MV-4-11 (cell line): ENCODE data around the gene ATXN1.
A peak's percentile ranks its signal among the peaks of the same experiment; 100 is the strongest.
"Not testable (repeated sequence)": the region's sequence is repeated elsewhere in the genome, so short reads cannot be mapped to it uniquely, and the experiment has no call there.

ENCODE experiments used
- DNase-seq: peaks from one replicate; lab custom pipeline; 2025; lab: John Stamatoyannopoulos, UW

The ATXN1 gene

DNA sequence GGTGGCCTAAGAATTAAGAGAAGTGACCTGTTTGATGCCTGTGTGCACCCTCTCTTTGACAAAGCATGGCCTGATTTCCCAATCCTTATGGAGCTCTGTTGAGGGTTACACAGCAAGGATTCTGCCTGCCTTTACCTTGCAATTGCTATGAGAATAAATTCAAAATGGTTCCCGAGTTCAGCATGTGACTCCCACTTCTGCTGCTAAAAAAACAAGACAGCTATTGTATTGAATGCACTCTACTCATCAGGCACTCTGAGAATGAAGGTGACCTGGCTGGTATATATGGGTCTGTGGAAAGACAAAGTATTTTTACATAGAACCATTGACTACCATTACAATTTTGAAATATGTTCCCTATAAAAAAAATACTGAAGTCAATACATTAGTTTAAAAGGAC is 190.3 kb downstream of the ATXN1 start:
- DNase-seq = peak; percentile 58

DNA sequence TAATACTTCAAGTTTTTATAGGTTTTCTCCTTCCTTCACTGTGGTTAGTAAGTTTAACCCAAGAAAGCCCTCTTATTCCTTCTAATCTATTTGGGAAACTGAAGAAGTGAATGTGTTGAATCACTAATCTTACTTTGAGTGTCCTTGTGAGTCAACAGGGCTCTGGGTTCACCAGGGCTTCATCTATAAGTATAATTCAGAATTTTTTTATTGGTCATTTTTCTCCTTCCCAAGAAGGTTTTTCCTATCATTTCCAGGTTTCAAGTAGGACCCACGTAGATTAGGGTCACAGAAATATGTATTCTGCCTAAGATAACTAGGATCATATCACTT is 191.1 kb downstream of the ATXN1 start:
- no peak for DNase-seq

DNA sequence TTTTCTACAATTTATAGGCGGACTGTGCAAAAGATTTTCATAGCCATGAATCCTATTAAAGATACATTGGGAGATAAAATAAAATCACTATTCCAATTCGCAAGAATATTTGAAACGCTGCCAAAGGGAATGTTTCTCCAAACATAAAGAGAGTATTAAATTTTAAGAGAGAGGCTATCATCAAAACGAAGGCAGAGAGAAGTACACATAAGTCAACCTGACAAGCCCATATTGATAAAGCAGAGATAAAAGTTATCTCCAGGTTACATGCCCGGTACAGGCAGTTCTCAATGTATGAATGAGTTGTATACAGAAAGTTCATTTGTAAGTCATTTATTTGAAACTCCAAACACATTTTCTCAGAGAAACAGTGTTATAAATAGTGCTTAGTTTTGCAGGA is 193.1 kb downstream of the ATXN1 start:
- no peak for DNase-seq

DNA sequence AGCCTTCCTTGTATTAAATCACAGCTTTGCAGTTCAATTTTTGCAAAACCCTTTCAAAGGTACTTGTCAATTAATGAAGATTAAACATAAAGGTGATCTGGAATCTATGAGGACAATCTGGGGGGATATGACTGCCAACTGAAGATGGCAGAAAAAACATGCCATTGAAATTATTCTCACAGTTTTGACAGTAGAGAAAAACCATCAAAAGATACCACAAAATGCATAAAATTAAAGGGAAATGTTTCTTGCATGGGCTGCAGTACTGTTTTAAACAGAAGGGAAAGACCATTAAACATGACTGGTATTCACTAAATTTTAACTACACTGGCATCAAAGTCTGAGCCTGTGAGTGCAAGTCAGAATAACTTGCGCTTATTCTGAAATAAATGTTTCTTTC is 194.2 kb downstream of the ATXN1 start:
- no peak for DNase-seq

DNA sequence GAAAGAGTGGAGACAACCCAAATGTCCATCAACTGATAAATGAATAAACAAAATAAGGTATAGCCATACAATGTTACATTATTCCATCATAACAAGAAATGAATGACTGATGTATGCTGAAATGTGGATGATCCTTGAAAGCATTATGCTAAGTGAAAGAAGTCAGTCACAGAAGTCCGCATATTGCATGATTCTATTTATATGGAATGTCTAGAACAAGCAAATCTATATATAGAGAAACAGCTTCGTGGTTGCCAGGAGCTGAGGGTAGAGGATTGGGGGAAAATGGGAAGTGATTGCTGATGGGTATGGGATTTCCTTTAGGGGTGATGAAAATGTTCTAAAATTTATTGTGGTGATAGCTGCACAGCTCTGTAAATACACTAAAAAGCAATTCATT is 196.8 kb downstream of the ATXN1 start:
- no peak for DNase-seq

DNA sequence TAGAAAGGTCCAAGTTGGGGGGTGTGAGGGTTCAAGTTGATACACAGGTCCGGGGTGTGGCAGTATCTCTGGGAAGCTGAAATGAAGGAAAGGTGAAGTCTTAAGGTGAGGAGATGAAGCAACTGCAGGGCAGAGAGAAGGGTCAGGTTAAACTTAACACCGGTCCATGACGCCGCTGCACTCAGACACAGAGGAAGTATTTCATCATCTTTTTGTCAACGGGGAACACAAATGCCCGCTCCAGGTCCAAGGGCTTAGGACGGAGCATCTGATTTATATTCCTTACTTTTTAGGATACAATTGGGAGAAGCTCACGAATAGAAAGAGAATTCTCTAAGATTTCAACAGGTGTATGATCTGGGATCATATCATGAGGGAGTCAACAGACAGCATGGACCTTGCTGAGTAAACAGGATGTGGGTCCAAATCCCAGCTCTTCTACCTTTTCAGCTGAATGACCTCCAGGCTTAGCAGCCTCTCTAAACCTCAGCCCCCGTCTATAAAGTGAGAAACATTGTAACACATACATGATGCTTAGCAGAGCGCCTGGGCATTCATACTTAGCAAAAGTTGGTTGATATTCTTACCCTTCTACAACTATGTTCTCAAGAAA is 197.5 kb downstream of the ATXN1 start:
- no peak for DNase-seq

DNA sequence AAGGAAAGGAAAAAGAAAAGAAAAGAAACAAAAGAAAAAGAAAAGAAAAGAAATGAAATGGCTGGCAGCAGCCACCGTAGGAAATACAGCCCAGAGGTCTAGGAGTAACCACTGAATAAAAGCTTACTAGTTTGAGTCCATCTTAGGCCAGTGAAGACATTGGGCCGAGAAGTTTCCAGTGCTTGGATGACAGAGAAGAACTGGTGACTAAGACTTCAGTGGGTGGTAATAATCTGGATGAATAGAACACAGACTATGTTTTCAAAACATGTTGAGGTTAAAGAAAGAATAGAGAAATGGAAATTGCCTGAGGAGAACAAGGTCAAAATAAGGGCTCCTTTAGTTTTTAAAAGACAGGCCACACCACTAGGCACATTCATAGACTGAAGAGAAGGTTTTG is 198.8 kb downstream of the ATXN1 start:
- no peak for DNase-seq

DNA sequence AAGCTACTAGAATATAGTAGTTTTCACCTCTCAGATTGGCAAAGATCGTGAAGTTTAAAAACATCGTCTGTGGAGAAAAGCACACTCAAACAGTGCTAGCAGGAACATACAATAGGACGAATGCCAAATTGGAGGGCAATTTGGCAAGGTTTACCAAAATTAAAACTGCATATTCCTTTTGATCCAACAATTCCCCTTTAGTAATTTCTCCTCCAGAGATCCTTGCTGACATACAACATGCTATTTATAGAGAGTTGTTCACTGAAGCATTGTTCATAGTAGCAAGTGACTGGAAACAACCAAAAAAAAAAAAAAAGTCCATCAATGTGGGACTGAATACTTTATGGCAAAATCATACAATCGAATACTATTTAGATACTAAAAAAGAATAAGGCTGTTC is 202.2 kb downstream of the ATXN1 start:
- DNase-seq = no peak

DNA sequence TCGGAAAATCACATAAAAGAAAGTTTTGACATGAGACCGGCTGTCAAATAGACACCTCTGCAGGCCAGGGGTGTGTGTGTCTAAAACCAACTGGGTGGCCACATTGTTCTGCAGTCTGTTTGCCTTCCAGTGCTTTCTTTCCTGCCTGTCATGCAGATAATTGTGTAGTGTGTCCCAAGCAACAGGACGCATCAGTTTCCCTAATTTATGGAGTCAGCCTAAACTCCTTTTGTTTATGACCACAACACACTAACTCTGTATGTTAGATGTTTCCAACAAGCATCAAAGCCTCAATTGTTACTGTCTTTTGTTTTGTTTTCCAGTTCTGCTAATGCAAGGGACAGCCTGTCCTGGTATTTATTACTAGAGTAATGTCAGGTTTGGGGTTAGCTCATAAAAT is 205.7 kb downstream of the ATXN1 start:
- no peak for DNase-seq

DNA sequence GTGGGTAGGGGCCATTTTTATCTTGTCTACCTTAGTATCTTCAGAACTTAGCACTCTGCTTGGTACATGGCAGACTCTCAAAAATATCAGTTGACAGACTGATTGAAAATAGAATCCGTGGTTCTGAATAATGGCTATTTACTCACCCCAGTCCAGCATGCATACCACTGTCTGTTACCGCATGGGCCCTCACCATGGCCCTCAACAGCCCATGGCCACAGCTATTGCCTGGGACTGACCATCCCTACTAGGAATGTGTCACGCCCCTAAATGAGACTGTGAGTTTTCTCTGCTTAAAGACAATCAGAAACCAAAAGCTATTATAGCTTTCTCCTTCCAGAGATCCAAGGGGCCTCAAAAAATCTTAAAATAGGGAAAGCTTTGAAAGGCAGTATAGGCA is 207.7 kb downstream of the ATXN1 start:
- DNase-seq = no peak

DNA sequence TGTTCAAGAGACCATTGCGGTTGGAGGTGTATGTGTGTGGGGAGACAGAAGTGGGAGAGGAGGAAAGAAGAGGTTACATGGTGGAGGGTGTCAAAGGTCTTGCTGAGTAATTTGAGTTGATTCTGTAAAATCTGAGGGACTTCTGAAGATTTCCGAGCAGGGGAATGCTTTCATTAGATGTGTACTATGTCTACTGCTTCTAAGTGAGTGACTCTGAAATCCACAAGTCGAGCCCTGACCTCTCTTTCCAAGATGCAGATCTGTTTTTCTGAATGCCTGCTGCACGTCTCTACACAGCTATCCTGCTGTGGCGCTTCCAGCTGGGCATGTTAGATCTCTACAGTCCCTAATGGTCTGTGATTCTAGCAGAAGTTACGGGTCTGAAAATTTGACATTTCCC is 209.8 kb downstream of the ATXN1 start:
- no peak for DNase-seq

DNA sequence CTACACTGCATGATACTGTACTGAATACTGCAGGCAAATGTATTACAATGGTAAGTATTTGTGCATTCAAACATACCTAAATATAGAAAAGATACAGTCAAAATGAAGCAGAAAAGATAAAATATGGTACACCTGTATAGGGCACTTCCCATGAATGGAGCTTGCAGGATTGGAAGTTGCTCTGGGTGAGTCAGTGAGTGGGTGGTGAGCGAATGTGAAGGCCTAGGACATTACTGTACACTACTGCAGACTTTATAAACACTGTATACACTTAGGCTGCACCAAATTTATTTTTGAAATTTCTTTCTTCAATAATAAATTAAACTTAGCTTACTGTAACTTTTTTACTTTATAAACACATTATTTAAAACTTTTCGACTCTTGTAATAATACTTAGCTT is 213.1 kb downstream of the ATXN1 start:
- no peak for DNase-seq

DNA sequence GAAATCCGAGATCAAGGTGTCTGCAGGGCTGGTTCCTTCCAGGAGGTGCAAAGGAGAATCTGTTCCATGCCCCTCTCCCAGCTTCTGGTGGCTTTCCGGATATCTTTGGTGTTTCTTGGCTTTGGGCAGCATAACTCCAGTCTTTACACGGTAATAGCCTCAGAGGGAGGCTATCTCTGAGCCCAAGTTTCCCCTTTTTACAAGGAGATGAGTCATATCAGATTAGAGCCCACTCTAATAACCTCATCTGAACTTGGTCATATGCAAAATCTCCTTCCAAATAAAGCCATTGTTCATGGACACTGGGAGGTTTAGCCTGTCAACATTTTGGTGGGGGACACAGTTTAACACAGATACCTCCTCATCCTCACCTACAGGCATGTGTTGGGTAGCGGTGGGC is 213.7 kb downstream of the ATXN1 start:
- no peak for DNase-seq

DNA sequence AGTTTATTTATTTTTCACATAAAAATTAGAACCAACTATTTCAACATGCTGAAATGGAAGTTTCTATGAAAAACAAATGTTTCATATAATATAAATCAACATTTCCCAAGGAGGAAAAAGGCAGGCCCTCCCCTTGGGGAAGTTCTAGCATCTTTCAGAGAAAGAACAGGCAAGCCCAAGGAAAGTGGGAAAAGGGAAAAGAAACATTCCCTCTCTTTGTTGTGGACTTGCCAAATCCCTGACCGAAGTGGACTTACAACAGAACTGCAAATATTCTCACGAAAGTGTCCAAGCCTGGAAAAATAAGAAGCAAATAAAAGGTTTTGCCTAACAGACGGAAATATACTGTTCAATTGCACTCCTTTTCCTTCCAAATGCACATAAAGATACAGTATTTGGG is 214.4 kb downstream of the ATXN1 start:
- no peak for DNase-seq

DNA sequence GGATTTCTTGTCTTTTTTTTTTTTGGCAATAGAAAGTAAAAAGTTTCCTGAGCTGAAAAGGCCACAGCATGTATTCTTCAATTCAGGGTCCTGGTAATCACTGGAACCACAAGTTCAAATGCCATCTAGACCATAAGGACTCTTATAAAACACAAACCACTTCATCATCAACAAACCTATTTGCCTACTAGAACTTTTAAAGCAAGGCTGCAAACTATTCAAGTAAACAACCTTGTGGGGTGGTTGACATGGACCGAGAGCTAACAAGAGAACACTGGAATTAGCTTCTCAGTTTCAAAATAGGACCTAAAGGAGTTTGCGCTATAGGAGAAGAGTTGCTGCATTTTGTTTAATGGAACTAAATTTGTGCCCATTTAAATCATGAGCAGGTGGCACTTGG is 215.9 kb downstream of the ATXN1 start:
- DNase-seq = no peak

DNA sequence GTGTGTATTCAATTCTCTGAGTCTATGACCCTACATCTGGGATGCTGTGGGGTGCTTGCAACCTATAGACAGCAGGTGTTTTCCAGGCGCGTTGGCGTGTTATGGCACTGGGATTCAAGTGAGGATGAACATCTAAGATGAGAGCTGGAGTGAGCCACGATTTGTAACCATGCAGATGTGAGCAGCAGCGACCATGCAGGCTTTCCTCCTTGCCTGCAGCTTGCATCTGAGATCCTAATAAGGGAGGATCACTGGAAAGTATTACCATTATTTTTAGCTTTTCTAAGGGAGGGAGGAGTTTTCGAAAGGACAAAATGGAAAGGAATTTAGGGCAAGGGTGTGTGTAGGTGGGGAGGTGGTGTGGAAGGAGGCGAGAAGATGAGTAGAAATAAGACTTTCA is 216.7 kb downstream of the ATXN1 start:
- no peak for DNase-seq

DNA sequence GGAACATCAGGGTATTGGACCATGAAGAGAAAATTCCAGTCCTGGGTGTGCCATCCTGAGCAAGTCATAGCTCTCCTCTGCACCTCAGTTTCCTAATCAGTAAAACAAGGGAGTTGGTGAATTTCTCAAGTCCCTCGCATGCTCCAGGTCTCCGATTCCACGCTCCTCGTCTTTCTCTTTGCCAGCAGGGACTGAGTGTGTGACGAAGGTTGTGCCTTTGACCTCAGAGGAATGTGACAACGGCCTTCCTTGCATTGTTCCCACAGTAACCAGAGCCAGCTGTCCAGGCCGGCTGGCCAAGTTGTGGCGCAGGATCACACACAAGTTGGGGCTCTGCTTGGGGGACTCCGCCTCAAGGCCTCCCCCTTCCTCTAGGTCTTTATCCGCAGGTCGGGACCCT is 217.3 kb downstream of the ATXN1 start:
- DNase-seq = no peak

DNA sequence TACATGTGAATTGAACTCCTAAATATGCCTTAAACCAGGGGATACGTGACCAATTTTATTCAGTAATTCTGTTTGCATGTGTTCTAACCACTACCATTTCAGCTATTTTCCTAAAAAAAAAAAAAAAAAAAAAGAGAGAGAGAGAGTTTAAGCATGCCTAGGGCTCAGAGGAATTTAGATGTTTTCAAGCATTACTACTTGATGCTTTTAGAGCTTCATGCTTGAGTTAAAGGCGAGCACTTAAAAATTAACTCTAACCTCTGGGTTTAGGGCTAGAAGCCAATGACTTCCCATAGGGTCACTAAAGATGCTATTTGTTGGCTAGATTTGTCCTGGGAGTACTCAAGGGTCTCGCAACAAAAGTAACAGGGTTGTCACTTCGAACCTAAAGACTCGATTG is 217.7 kb downstream of the ATXN1 start:
- DNase-seq = no peak

DNA sequence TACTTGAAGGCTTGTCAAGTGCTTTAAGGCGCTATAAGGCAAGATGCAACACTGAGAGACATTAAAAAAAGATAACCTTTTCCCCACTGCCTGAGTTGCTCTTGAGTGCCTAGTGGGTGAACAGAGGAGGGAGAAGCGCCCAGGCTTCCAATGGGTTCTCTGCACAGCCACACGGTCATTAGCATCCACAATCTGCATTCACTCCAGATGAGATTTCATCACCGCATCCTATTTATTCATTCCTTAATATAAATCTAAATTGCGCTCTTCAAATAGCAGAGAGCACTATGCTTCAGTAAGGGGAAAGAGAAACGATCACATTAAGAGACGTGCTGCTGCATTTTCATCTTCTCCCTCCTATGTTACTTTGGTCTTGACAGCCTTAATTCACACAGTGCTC is 219.2 kb downstream of the ATXN1 start:
- no peak for DNase-seq

DNA sequence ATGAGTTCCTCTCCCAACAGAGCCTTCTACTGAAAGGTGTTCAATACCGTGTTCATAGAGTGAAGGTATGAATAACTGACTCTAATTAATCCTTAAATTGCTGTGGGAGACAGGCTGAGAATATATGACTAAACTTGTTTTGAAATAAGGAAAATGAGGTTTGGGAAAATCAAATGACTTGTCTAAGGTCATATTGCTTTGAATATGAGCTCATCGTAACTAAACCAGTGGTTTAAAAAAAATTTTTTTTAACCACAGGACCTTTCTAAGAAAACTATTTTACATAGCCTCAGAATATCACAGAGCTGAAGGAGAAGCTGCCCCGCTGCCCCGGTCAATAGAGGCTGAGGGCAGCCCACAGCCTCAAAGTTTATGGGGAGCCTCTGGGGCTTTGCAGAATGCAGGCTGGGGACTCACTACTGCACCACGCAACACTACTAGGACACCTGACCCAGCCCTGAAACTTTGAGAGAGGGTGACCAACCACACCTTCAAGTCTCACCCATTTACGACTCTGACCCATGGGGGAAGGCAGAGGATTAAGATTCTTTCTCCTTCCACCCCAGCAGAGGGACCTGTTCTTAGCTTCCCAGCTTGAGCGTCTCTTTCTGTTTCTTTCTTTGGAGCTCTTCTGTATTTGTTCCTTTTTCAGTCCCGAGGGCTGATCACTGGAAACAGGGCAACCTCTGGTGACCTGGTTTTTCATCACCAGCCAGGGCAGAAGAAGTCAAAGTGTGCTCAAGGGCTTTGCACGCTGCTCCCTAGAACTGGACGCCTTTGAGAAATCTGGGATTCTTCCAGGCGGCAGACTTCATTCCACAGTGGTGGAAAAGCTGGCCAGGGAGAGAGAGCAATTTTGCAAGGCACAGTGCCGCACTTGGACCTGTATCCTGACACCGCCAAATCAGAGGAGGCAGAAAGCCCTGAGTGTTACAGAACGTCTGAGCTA is 220.2 kb downstream of the ATXN1 start:
- DNase-seq = peak; percentile 42

DNA sequence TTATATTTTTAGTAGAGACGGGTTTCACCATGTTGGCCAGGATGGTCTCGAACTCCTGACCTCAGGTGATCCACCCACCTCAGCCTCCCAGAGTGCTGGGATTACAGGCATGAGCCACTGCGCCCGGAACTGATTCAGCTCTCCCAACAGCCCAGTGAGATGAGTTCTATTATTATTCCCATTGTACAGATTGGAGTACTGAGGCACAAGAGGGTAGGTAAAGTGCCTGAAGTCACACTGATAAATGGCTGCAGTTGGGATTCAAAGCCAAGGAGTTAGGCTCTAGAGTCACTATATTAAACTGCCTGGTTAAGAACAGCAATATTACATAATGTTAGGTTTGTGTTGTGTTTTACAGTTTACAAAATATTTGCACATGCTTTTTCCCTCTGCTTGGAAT is 220.9 kb downstream of the ATXN1 start:
- not testable (repeated sequence) for DNase-seq

DNA sequence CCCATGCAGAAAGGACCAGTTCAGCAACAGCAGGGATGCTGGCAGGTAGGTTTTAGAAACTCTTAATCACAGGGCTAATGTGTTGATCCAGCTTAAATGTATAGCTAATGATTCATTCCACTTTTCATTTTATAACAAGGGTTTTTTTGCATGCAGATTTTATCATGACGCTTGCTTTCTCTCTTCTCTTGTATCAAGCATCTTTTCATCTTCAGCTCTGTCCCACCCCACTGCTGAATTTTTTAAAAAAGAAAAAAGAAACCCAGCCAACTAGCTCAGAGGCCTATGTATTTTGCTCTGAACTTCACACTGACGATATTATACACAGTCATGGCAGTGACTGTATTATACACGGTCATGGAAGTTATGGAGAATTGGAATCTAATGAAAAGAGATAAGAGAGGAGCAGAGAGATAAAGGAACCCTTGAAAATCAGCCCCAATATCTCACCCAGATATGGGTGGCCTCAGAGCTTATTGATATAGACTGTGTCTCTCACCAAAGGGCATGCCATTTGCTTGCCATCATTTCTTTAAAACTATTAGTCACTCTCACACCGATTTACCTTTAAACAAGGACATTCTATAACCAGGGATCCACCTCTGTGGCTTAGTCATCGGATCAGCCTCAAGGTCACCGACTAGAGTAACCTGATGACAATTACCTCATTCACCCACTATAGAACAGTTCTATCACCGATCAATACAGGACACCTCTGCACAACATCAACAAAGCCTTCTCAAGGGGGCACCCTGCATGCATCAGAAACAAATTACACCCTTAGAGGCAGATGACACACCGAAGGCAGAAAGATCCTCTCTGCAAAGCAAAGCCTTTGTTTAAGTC is 222.0 kb downstream of the ATXN1 start:
- DNase-seq = no peak

DNA sequence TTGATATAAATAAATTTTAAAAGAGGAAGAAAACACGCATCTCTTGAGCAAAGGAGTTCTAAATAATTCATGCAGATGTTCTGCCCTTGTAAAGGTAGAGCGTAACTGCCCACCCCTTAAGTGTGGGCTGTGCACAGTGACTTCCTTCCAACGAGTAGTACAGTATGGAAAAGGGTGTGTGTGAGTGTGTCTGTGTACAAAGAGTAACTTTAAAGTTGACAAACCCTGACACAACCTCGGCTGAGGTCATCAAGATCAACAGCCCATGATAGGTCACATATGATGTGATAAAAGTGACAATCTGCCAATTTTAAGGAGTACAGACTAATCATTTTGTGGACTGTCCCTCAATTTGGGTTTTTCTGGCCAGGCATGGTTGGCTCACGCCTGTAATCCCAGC is 225.7 kb downstream of the ATXN1 start:
- DNase-seq = no peak
